ENCODE data around the gene ZNF681. TPM values are rescaled to one million over a fixed set of nuclear protein-coding genes. Genes with fewer than 3 reads are reported as not detected.
"Not testable (repeated sequence)": the region's sequence is repeated elsewhere in the genome, so short reads cannot be mapped to it uniquely, and the experiment has no call there.

The ZNF681 gene
- total RNA-seq, 1 donor = 2.2 TPM

DNA sequence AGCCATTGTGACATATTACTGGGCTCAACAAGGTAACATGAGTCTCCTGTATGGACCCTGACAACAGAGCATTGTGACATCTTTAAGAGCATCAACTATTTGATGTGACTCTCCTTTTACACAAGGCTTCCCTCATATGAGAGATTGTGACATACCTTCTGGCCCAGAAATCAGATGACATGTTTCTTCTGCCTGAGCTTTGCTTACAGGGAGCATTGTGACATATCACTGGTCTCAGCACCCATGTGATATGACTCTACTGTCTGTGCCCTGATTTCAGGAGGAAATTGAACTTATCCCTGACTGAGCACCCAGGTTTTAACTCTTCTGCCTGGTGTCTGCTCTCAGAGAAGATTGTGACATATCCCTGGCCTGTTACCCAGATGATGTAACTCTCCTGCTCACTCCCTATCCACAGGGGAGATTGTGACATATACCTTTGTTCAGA is 15.9 kb upstream of the ZNF681 start:
- DNase-seq (ENCODE audit: low read depth in 2 of 3, low spot score in 2 of 3) = no peak

DNA sequence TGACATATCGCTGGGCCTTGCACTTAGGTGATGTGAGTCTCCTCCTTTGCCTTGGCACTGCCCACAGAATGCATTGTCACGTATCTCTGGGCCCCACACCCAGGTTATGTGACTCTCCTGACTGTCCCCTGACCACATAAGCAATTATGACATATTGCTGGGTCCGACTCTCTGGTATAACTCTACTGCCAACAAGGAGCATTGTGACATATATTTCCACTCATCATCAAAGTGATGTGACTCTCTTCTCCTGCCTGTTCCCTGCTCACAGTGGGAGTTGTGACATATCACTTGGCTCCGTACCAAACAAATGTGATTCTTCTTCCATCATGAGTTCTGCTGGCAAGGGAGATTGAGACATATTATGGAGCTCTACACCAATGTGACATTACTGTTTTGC is 15.4 kb upstream of the ZNF681 start:
- no peak for DNase-seq (ENCODE audit: low read depth in 2 of 3, low spot score in 2 of 3)

DNA sequence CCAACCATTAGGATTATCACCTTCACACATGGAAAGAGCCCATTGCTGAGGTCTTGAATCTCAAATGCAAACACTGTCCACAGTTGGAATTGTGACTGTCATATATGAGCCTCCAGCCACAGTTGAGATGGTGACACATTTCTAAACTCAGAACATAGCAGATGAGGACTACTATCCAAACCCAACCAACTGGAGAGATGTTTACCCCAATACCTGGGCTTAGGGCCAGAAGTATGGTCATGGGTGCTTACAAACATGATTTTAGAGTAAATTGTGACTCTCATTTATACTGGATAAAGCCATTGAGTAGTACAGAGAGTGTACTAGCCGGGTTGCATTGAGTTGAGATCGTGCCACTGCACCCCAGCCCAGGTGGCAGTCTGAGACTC is 14.0 kb upstream of the ZNF681 start:
- no peak for DNase-seq (ENCODE audit: low read depth in 2 of 3, low spot score in 2 of 3)

DNA sequence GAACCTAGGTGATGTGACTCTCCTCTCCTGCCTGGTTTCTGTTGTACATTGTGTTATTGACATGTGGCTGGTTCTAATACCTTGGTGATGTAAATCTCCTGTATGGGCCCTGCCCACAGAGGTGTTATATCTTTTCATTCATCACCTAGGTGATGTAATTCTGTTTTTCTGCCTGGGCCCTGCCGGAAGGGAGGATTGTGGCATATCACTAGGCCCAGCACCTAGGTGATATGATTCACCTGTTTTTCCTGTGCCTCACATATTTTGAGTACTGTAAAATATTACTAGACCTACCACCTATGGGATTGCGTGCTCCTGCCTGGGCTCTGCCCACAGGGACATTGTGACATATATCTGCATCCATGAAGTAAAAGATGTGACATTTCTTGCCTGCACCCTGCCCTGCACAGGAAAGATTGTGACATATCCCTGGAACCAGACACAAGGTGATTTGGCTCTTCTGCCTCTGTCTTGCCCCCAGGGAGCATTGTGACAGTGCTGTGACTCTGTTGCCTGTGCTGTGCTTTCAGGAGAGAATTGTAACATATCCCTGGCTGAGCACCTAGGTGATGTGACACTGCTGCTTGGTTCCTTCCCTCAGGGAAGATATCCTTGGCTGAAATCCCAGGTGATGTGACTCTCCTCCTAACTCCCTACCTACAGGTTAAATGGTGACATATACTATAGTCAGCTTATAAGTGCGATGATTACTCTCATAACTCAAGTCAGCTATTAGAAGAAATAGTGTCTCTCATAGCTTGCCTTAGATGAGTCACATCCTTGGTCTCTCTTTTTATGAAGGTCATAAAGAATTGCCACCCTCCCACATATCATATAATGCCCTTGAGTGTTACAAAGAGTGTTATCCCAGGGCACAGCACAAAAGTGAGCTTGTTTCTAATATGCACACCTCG is 13.3 kb upstream of the ZNF681 start:
- DNase-seq (ENCODE audit: low read depth in 2 of 3, low spot score in 2 of 3) = no peak

DNA sequence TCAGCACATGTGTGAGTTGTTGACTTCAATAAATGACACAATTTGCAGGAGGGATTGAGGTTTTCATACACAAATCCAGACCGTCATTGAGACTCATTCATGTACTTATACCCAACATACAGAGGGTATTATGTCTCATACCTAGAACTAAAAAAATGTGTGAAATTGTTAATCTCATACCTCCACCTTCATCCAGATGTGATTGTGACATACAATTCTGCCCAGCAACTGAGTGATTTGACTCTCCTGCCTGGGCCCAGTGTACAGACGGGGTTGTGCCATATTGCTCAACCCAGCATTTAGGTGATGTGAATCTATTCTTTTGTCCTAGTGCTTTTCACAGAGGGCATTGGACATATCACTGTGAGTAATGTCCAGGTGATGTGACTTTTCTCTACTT is 12.6 kb upstream of the ZNF681 start:
- no peak for DNase-seq (ENCODE audit: low read depth in 2 of 3, low spot score in 2 of 3)

DNA sequence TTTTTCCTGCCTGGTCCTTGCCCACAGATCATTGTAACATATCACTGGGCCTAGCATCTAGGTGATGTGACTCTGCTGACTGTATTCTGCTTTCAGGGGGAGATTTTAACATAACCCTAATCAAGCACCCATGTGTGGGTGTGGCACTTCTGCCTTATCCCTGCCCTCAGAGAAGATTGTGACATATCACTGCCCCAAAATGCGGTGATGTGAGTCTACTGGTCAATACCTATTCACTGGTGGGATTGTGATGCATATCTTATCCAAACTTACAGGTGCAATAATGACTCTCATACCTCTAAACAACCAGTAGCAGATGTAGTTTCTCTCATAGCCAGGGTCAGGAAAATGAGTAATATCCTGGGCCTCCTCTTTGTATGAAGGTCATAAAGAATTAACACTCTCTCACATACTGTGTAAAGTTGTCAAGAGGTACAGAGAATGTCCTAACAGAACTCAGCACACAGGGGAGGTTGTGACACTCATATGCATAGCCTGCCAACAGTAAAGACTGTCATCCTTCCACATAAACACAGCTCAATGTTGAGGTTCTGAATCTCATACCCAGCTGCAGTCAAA is 12.1 kb upstream of the ZNF681 start:
- no peak for DNase-seq (ENCODE audit: low read depth in 2 of 3, low spot score in 2 of 3)

DNA sequence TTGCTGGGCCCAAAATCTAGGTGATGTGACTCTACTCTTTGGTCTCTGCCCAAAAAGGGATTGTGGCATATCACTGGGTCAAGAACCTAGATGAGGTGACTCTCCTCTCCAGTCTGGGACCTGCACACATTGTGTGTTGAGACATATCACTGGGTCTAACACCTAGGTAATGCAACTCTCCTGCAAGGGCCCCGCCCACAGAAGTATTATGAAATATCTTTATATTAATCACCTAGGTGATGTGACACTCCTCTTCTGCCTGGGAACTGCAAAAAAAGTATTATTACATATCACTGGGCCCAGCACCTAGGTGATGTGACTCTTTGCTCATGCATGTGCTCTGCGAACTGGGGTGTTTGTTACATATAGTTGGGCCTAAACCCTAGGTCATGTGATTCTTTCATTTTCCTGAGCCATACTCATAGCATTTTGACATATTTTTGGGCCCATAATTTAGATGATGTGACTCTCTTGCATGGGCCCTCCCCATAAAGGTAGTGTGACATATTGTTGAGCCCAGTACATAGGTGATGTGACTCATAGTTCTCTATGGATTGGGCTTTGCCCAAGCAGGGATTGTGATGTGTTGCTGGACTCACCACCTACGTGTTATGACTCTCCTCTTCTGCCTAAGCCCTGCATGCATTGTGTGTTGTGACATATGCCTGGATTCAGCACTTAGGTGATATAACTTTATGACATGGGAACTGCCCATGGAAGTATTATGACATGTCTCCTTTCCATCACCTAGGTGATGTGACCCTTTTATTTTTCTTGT is 11.2 kb upstream of the ZNF681 start:
- no peak for DNase-seq (ENCODE audit: low read depth in 2 of 3, low spot score in 2 of 3)

DNA sequence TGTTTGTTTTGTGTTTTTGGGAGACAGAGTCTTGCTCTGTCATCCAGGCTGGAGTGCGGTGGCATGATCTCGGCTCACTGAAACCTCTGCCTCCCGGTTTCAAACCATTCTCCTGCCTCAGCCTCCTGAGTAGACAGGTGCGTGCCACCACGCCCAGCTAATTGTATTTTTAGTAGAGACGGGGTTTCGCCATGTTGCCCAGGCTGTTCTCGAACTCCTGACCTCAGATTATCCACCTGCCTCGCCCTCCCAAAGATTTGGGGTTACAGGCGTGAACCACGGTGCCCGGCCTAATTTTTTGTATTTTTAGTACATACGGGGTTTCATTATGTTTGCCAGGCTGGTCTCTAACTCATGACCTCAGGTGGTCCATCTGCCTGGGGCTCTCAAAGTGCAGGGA is 8.3 kb upstream of the ZNF681 start:
- DNase-seq (ENCODE audit: low read depth in 2 of 3, low spot score in 2 of 3) = no peak

DNA sequence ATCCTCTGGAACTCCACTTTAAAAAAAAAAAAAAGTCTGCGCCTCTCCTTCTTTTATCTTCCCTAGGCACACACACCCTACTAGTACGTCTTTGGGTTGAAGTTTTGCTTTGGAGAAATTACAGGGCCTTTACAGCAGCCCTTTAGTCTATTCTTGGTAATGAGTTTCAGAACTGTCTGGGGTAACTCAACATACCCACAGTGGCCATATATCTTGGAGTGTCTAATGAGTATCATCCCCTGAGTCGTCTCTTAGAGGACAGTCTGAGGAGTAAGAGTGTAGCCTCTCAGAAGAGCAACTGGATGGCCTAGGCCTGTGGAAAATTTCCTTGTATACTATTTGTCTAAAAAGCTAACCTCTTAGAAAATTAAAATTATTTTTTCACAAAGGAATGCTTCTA is 6.1 kb upstream of the ZNF681 start:
- DNase-seq (ENCODE audit: low read depth in 2 of 3, low spot score in 2 of 3) = no peak

DNA sequence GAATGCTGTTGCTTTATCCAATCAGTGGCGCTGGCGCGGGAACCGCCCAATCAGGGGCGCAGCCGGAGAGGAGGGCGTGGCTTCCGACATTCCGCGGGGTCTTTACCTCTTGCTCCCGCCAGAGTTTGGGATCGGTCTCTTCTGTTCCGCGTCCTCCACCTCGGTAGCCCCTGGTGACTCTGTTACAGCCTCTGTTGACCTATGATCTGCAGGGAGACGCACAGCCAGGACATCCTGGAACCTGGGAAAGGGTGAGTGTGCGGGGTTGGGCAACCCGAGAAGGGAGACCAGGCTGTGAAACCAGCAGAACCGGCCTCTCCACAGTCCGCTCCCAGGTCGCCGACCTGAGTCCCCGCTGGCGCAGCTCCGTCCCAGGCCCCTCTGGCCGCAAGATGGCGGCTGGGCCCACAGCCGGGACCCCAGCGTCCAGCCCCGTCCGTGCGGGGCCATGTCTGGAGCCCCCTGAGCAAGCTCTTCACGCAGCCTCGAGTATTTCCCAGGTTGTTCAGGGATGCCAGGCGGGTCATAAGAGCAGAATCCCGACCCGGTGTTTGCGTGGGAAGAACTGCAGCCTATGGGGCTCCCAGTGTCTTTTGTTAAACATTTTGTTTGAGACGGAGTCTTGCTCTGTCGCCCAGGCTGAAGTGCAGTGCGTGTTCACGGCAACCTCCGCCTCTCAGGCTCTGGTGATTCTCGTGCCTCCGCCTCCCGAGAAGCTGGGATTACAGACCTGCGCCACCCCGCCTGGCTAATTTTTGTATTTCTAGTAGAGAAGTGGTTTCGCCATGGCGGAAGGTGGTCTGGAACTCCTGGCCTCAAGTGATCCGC is 4.4 kb upstream of the ZNF681 start:
- peak; percentile 46 to 90 (median 82) for DNase-seq (ENCODE audit: low read depth in 2 of 3, low spot score in 2 of 3)

DNA sequence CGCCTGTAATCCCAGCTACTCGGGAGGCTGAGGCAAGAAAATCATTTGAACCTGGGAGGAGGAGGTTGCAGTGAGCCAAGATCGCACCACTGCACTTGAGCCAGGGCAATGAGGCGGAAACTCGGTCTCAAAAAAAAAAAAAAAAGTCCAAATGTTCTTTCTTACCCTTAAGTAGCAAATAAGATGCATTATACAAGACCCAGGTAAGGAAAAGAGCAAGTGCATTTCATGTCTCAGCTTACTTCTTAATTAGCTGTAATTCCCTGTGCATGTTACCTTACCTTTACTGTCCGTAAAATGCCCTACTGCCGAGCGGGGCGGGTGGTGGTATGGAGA is 3.8 kb upstream of the ZNF681 start:
- DNase-seq (ENCODE audit: low read depth in 2 of 3, low spot score in 2 of 3) = no peak

DNA sequence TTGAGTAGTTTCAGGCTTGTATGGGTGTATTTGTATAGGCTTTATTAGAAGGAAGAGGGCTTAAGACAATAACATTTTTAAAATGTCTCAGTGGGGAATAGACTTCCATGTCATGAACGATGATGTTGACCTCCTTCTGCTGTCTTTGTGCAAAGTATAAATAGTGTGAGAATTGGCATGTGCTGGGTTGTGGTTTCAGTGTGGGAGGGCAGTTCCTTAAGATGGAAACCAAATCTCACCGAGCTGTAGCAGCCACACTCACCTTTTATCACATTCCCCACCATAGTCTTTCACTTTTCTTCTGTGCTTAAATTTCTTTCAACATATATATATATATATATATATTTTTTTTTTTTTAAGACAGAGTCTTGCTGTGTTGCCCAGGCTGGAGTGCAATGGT is 1.6 kb upstream of the ZNF681 start:
- DNase-seq (ENCODE audit: low read depth in 2 of 3, low spot score in 2 of 3) = not testable (repeated sequence)

DNA sequence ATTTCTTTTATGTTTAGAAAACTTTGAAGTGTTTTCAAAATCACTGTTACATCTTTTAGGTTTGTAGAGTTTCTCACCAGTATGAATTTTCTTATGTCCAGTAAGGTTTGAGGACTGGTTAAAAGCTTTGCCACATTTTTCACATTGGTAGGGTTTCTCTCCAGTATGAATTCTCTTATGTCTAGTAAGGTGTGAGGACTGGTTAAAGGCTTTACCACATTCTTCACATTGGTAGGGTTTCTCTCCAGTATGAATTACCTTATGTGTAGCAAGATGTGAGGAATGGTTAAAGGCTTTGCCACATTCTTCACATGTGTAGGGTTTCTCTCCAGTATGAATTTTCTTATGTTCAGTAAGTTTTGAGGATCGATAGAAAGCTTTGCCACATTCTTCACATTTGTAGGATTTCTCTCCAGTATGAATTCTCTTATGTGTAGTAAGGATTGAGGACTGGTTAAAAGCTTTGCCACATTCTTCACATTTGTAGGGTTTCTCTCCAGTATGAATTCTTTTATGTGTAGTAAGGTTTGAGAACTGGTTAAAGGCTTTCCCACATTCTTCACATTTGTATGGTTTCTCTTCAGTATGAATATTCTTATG is 15.0 kb downstream of the ZNF681 start:
- DNase-seq (ENCODE audit: low read depth in 2 of 3, low spot score in 2 of 3) = not testable (repeated sequence)

DNA sequence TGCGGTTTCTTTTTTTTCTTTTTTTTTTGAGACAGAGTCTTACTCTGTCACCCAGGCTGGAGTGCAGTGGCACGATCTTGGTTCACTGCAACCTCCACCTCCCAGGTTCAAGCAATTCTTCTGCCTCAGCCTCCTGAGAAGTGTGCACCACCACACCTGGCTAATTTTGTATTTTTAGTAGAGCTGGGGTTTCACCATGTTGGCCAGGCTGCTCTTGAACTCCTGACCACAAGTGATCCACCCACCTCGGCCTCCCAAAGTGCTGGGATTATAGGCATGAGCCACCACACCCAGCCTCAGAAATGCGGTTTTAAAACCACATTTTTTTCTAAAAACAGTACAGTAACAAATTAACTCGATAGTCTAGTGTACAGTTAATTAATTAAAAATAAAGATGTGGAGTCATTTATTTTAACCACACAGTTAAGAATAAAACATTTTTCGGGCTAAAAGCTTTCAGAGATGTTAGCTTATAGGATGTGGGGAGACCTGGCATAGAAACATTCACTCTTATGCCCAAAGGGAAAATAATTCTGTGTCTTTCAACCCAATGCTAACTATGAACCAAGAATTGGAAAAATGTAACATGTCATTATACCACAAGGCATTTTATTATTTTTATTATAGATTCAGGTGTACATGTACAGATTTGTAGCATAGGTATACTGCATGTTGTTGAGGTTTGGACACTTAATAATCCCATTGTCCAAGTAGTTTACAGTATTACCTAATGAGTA is 27.8 kb downstream of the ZNF681 start:
- DNase-seq (ENCODE audit: low read depth in 2 of 3, low spot score in 2 of 3) = not testable (repeated sequence)

DNA sequence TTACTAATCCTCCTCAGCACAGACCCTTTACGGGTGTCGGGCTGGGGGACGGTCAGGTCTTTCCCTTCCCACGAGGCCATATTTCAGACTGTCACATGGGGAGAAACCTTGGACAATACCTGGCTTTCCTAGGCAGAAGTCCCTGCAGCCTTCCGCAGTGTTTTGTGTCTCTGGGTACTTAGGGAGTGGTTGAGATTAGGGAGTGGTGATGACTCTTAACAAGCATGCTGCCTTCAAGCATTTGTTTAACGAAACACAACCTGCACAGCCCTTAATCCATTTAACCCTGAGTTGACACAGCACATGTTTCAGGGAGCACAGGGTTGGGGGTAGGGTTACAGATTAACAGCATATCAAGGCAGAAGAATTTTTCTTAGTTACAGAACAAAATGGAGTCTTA is 34.5 kb downstream of the ZNF681 start:
- not testable (repeated sequence) for DNase-seq (ENCODE audit: low read depth in 2 of 3, low spot score in 2 of 3)

DNA sequence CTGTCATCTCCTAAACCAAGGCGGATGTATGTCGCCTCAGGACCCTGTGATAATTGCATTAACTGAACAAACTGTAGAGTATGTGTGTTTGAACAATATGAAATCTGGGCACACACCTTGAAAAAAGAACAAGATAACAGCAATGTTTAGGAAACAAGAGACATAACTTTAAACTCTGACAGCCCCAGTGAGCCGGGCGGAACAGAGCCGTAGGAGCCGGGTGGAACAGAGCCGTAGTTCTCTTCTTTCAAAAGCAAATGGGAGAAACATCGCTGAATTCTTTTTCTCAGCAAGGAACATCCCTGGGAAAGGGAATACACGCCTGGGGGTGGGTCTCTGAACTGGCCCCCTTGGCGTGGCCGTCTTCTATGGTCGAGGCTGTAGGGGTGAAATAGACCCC is 39.9 kb downstream of the ZNF681 start:
- DNase-seq (ENCODE audit: low read depth in 2 of 3, low spot score in 2 of 3) = no peak

DNA sequence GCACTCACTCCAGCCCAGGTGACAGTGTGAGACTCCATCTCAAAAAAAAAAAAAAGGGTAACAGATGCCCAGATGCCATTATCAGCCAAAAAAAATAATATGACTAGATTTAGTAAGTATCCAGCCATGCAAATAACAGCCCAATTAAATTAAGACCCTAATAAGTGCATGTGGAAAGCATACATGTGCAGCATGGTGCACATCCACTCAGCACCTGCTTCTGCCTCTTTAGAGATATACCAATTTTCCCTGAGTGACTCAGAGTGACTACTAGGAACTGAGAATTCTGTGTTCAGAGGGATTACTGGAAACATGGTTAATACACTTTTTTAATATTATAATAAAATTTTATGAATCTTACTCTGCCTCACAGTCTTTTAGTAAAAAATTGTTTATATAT is 41.9 kb downstream of the ZNF681 start:
- DNase-seq (ENCODE audit: low read depth in 2 of 3, low spot score in 2 of 3) = no peak

DNA sequence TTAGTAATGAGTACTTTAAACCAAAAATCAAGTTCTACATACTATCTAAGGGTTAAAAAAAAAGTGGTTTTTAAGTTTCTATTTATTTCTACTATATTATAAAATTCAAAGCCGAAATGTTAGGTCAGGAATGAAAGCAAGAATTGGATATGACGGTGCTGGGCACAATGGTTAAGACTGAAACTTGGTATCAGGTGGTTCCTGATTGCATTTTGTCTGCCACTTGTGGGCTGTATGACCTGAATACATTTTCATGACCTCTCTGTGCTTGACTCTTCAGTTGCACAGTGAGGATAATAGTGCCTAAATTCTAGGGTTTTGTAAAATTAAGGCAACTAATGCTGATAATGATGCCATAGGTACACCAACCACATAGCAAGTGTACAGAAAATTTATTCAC is 49.3 kb downstream of the ZNF681 start:
- no peak for DNase-seq (ENCODE audit: low read depth in 2 of 3, low spot score in 2 of 3)

DNA sequence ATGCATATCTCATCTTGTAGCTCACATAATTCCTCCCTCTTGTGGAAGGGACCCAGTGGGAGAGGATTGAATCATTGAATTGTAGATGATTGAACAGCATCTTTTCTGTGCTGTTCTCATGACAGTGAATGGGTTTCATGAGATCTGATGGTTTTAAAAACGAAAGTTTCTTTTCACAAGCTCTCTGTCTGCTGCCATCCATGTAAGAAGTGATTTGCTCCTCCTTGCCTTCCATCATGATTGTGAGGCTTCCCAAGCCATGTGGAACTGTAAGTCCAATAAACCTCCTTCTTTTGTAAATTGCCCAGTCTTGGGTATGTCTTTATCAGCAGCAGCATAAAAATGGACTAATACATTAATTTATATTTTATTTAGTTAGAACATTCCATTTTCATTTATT is 52.0 kb downstream of the ZNF681 start:
- no peak for DNase-seq (ENCODE audit: low read depth in 2 of 3, low spot score in 2 of 3)

DNA sequence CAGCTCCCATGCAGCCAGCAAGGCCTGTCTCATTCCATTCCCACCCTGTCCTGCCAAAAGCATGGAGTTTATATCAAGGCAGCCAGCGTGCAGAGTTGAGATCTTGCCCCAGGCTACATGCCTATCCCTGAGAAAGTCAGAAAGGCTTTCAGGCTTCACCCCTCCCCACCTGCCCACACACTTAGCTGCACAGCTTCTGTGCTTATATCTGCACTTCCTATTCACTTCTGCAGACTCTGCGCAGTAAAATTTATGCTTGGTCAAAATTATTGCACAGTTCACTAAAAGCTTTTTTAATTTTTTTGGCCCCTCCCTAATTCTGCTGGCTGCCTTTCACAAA is 59.2 kb downstream of the ZNF681 start:
- no peak for DNase-seq (ENCODE audit: low read depth in 2 of 3, low spot score in 2 of 3)

Measured in hematopoietic multipotent progenitor cell (in vitro differentiated cells).